Activated B cell treated with CpG ODN at 0.5 μM for 24 hours (primary cell): Measurements from ENCODE around the gene CMPK1. TPM values are rescaled to one million over a fixed set of nuclear protein-coding genes. Genes with fewer than 3 reads are reported as not detected.

Source experiments
- ATAC-seq: fragments of 200-7000 bp; cut with Tn5 transposase; one replicate; pipeline ENCODE4 v1.10.0; 2021; ENCODE audit warnings: low read depth, mild to moderate bottlenecking, moderate library complexity
- CTCF ChIA-PET: fragments of 350-600 bp; sonication (Branson Sonifier 250); formaldehyde crosslinking; loops from one replicate; lab custom pipeline; 2021; ENCODE audit warnings: antibody characterized with exemption; lab: Charles Lee
- POLR2A ChIA-PET: fragments of 350-600 bp; sonication (Branson Sonifier 250); formaldehyde crosslinking; loops from one replicate; lab custom pipeline; 2021; ENCODE audit warnings: antibody characterized with exemption; lab: Charles Lee
- DNase-seq: peaks from one replicate; pipeline ENCODE4 v3.0.0; 2022
- H3K27ac Mint-ChIP-seq: one replicate; pipeline ENCODE4 v1.8.0; 2020; ENCODE audit warnings: mixed read lengths
- H3K27me3 Mint-ChIP-seq: one replicate; pipeline ENCODE4 v1.8.0; 2021; ENCODE audit warnings: mixed read lengths
- H3K36me3 Mint-ChIP-seq: one replicate; pipeline ENCODE4 v1.8.0; 2021; ENCODE audit warnings: low read depth, mixed read lengths
- H3K4me1 Mint-ChIP-seq: one replicate; pipeline ENCODE4 v1.8.0; 2021; ENCODE audit warnings: mixed read lengths
- H3K4me3 Mint-ChIP-seq: one replicate; pipeline ENCODE4 v1.8.0; 2020; ENCODE audit warnings: mild to moderate bottlenecking, mixed read lengths
- H3K9me3 Mint-ChIP-seq: one replicate; pipeline ENCODE4 v1.8.0; 2020; ENCODE audit warnings: mixed read lengths
- intact Hi-C: fragments of 100-400 bp; cut with micrococcal nuclease; formaldehyde crosslinking; loops from one replicate; pipeline ENCODE4 v1.15.1; 2024
- total RNA-seq: library from RNA; stranded (reverse); gene quantifications from 2 replicates; pipeline ENCODE4 v1.2.3, GENCODE V29; 2022
- TF ChIP-seq, protein P1 (sequence below): fragments of 200-600 bp; IDR thresholded peaks from one replicate; pipeline ENCODE4 v1.8.0; 2022; ENCODE audit warnings: antibody characterized with exemption, mild to moderate bottlenecking

CMPK1 gene
- total RNA-seq, 1 donor from 2014 or later = 97.1 TPM

DNA sequence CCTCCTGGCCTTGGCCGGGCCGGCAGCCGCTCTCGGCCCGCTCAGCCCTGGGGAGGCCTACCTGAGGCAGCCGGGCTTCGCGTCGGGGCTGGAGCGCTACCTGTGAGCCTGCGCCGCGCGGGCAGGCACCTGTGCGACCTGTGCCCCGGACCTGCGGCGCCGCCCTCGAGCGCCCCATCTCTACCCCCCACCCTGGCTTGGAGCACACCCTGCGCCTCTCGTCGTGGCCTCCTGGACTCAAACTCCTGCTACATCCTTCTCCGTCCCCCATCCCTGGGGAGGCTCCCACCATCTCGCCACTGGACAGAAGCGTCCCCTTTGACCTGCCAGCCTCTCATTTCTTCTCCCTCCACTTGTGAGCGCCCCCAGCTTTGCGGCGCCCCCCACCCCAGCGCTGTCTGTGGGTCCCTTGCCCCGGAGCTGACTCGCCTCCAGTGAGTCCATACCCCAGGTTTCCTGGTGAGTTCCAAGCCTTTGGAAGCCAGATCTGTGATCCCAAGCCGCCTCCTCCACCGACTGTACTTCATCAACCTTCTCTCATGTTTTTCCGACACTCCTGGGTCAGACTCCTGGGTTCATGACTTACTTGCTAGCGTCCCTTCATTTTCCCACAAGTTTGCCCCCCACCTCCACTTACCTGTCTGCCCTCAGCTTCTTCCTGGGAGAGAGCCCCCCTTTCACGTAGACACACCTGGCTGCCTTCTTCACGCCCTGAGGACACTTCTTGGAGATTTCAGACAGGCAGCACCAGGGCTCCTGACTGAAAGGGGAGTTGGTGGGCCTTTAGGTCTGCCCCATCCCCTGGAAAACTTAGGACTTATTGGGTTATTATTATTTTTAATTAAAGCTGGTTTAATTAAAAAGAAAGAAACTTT, 83.8 kb downstream of the CMPK1 start:
- DNase-seq (no peak), ATAC-seq (no peak)
- Mint-ChIP-seq H3K4me1 (peaks cover 7% of the 10 kb centered on the region), H3K27me3 (peaks cover 66% of the 10 kb centered on the region), H3K4me3 (peak overlapping the region; percentile 35), H3K9me3 (no peaks in the 10 kb centered on the region), H3K27ac (no peak overlapping the region), H3K36me3 (no peaks in the 10 kb centered on the region)
- ChIA-PET POLR2A (no interaction called here), CTCF (no interaction called here)
- intact Hi-C loops = no loop called here
- TF ChIP-seq, protein P1, sequence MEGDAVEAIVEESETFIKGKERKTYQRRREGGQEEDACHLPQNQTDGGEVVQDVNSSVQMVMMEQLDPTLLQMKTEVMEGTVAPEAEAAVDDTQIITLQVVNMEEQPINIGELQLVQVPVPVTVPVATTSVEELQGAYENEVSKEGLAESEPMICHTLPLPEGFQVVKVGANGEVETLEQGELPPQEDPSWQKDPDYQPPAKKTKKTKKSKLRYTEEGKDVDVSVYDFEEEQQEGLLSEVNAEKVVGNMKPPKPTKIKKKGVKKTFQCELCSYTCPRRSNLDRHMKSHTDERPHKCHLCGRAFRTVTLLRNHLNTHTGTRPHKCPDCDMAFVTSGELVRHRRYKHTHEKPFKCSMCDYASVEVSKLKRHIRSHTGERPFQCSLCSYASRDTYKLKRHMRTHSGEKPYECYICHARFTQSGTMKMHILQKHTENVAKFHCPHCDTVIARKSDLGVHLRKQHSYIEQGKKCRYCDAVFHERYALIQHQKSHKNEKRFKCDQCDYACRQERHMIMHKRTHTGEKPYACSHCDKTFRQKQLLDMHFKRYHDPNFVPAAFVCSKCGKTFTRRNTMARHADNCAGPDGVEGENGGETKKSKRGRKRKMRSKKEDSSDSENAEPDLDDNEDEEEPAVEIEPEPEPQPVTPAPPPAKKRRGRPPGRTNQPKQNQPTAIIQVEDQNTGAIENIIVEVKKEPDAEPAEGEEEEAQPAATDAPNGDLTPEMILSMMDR = no peak

DNA sequence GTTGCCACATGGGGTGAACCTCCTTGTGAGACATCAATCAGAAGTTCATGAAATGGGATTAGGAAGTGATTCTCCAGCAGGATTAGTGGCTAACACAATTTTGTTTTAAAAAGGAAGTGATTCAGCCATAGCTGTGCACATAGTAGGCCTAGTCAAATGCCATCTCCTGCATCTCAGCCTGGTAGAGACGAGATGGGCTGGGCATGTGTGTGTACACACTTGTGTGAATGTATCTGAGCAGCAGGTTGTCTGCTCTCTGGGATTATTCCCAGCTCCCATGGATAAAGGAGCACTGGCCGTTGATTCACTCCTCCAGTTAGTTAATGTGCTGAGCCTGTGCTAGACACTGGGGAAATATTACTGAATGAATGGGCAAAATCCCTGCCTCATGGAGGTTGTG, 84.5 kb downstream of the CMPK1 start:
- Mint-ChIP-seq H3K36me3 (no peaks in the 10 kb centered on the region), H3K9me3 (no peaks in the 10 kb centered on the region), H3K4me1 (peaks cover 7% of the 10 kb centered on the region), H3K4me3 (no peak overlapping the region), H3K27ac (no peak overlapping the region), H3K27me3 (peaks cover 63% of the 10 kb centered on the region)
- CTCF ChIA-PET = no interaction called here
- intact Hi-C loops = no loop called here
- POLR2A ChIA-PET = no interaction called here
- ATAC-seq (no peak), DNase-seq (no peak)
- TF ChIP-seq, protein P1 = no peak

DNA sequence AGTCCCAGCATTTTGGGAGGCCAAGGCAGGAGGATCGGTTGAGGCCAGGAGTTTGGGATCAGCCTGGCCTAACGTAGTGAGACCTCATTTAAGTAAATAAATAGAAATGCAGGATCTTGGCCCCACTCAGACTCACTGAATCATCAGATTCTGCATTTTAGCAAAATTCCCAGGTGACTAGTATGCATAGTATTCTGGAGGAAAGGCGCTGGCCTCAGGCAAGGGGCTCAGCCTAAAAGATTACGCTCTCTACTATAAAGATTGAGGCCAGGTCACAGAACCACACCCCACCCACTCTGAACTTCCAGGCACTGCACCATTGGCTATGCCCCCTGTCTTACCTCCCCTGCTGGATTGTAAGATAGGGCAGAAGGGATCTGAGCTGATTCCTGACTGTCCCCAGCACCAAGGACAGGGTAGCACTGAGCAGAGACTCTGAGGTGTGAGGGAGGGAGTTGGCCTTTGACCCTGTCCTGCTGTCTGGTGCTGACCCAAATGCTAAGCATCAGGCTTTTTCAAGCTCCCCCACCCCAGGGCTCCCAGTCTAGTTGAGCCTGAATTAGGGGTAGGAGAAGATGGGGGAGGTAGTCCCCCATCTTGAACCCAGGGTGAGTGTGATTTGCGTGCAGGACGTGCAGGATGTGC, 85.2 kb downstream of the CMPK1 start:
- ChIA-PET CTCF (interaction anchor here (1.5 kb wide), 1 partner anchor 18 kb away, joined by 4 read pairs; no protein-coding TSS in a partner anchor), POLR2A (no interaction called here)
- ATAC-seq (no peak), DNase-seq (no peak)
- Mint-ChIP-seq H3K27me3 (peaks cover 64% of the 10 kb centered on the region), H3K36me3 (no peaks in the 10 kb centered on the region), H3K9me3 (no peaks in the 10 kb centered on the region), H3K4me3 (no peak overlapping the region), H3K4me1 (peaks cover 7% of the 10 kb centered on the region), H3K27ac (no peak overlapping the region)
- intact Hi-C loops = no loop called here
- TF ChIP-seq, protein P1 = no peak

DNA sequence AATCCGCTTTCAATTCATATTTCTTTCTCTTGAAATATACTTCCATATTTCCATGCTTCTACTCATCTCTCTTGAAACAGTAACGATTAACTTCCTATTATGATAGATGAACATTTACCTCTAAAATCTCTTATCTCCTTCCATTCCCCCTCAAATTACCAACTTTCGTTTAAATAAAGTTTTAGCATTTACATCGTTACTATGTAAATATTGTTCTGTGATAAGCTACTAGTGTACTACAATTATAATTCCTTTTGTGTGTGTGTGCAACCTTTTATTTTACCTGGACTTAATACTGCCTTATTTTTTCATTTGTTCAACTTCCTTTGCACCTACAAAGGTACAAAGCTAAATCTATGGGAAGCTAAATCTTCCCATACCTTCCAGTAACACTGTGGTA, 87.0 kb downstream of the CMPK1 start:
- ChIA-PET POLR2A (no interaction called here), CTCF (interaction anchor here (1.0 kb wide), 1 partner anchor 227 kb away, joined by 4 read pairs; no protein-coding TSS in a partner anchor)
- TF ChIP-seq, protein P1 = no peak
- no peak for ATAC-seq
- H3K27me3 Mint-ChIP-seq = peaks cover 65% of the 10 kb centered on the region
- H3K36me3 Mint-ChIP-seq = no peaks in the 10 kb centered on the region
- intact Hi-C loops = no loop called here
- no peak for DNase-seq
- no peaks in the 10 kb centered on the region for H3K9me3 Mint-ChIP-seq
- H3K4me1 Mint-ChIP-seq = peaks cover 7% of the 10 kb centered on the region
- no peak overlapping the region for H3K4me3 Mint-ChIP-seq
- no peak overlapping the region for H3K27ac Mint-ChIP-seq

DNA sequence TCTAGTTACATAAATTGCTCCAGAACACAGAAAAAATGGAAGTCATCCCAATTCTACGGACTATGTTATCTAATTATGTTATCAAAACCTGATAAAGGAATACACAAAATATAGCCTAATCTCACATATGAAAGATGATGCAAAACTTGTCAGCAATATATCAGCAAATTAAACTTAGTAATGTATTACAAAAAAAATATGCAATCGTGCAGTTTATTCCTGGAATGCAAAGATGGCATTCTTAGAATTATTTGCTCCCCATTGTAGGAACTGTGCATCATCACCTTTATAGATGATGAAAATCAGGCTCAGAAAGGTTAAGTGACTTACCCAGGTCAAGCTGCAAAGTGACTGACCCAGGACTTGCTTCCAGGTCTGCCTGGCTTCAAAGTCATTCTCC, 90.3 kb downstream of the CMPK1 start:
- ATAC-seq (no peak), DNase-seq (no peak)
- no peaks in the 10 kb centered on the region for H3K4me1 Mint-ChIP-seq
- TF ChIP-seq, protein P1 = no peak
- no peaks in the 10 kb centered on the region for H3K36me3 Mint-ChIP-seq
- no peak overlapping the region for H3K4me3 Mint-ChIP-seq
- peaks cover 43% of the 10 kb centered on the region for H3K27me3 Mint-ChIP-seq
- H3K27ac Mint-ChIP-seq = no peak overlapping the region
- CTCF ChIA-PET = interaction anchor here (1.1 to 1.4 kb wide), 2 partner anchors 13 to 232 kb away, joined by 3 to 6 read pairs; no protein-coding TSS in a partner anchor
- H3K9me3 Mint-ChIP-seq = no peaks in the 10 kb centered on the region
- POLR2A ChIA-PET = no interaction called here
- intact Hi-C loops = loop anchor here (1.0 kb wide), 1 partner anchor 231 kb away; no protein-coding TSS in a partner anchor
